Panc1 (cell line): ENCODE measurements around the gene ACSS3.

Experiments used
- CTCF ChIP-seq: fragments of 450-650 bp; IDR thresholded peaks from 2 replicates; pipeline ENCODE4 v1.5.1; 2017; ENCODE audit warnings: mild to moderate bottlenecking
- POLR2AphosphoS5 ChIP-seq: IDR thresholded peaks from 2 replicates; pipeline ENCODE4 v1.6.1; 2012; ENCODE audit warnings: mild to moderate bottlenecking, low read depth, low read length, moderate library complexity

GRCh38 chr12:81253360-81253759 is 175.5 kb downstream of the ACSS3 start:
- TF ChIP-seq POLR2AphosphoS5 (no peak), CTCF (no peak)
